Astrocyte of the cerebellum (primary cell): Measurements from ENCODE around the gene CACNA1G.

Experiments used
- DNase-seq: peaks from one replicate; pipeline ENCODE4 v3.0.0-alpha.2; 2011; ENCODE audit warnings: low read depth
- H3K4me3 ChIP-seq: 2 replicates; pipeline ENCODE4 v1.5.1; 2011; ENCODE audit warnings: mild to moderate bottlenecking, low read depth, low read length, moderate library complexity
- CTCF ChIP-seq: IDR thresholded peaks from 2 replicates; pipeline ENCODE4 v1.5.1; 2012; ENCODE audit warnings: low read length, low read depth, moderate library complexity, mild to moderate bottlenecking; ENCODE audit errors: missing control alignments
- in situ Hi-C: cut with HindIII; loops from 2 replicates; pipeline ENCODE4 v1.10.0; 2017; ENCODE audit warnings: low sequenced_read_pairs

CACNA1G gene

GRCh38 chr17:50647187-50647586, 86.7 kb downstream of the CACNA1G start:
- in situ Hi-C loops, result no loop called here
- H3K4me3 ChIP-seq, result no peak overlapping the region
- no peak for TF ChIP-seq CTCF

GRCh38 chr17:50649042-50649908, 88.8 kb downstream of the CACNA1G start:
- DNase-seq, result no peak
- H3K4me3 ChIP-seq, result no peak overlapping the region
- in situ Hi-C loops, result no loop called here
- TF ChIP-seq CTCF, result no peak

More at GRCh38 chr17:50647187-50647586, 86.7 kb downstream of the CACNA1G start:
- no peak for DNase-seq

GRCh38 chr17:50651661-50652060, 91.1 kb downstream of the CACNA1G start:
- no peak for TF ChIP-seq CTCF
- DNase-seq, result no peak
- H3K4me3 ChIP-seq, result no peak overlapping the region
- in situ Hi-C loops, result no loop called here

- in situ Hi-C loops, result no loop called here
- H3K4me3 ChIP-seq, result no peak overlapping the region
- no peak for TF ChIP-seq CTCF
- no peak for DNase-seq
These were observed 93.2 kb downstream of the CACNA1G start for GRCh38 chr17:50653738-50654137.

- no peak for TF ChIP-seq CTCF
- in situ Hi-C loops, result no loop called here
These were observed 96.0 kb downstream of the CACNA1G start for GRCh38 chr17:50656509-50656908.

GRCh38 chr17:50657054-50657453, 96.5 kb downstream of the CACNA1G start:
- no peak for DNase-seq
- no peak overlapping the region for H3K4me3 ChIP-seq
- no peak for TF ChIP-seq CTCF
- in situ Hi-C loops, result no loop called here

More at GRCh38 chr17:50656509-50656908, 96.0 kb downstream of the CACNA1G start:
- H3K4me3 ChIP-seq, result no peak overlapping the region
- DNase-seq, result no peak
